Measurements from ENCODE around the gene LSM4. TPM values are rescaled to one million over a fixed set of nuclear protein-coding genes. Genes with fewer than 3 reads are reported as not detected.
A peak's percentile ranks its signal among the peaks of the same experiment; 100 is the strongest.

LSM4 gene
- total RNA-seq, 1 donor from 2014 or later: 196 TPM

DNA sequence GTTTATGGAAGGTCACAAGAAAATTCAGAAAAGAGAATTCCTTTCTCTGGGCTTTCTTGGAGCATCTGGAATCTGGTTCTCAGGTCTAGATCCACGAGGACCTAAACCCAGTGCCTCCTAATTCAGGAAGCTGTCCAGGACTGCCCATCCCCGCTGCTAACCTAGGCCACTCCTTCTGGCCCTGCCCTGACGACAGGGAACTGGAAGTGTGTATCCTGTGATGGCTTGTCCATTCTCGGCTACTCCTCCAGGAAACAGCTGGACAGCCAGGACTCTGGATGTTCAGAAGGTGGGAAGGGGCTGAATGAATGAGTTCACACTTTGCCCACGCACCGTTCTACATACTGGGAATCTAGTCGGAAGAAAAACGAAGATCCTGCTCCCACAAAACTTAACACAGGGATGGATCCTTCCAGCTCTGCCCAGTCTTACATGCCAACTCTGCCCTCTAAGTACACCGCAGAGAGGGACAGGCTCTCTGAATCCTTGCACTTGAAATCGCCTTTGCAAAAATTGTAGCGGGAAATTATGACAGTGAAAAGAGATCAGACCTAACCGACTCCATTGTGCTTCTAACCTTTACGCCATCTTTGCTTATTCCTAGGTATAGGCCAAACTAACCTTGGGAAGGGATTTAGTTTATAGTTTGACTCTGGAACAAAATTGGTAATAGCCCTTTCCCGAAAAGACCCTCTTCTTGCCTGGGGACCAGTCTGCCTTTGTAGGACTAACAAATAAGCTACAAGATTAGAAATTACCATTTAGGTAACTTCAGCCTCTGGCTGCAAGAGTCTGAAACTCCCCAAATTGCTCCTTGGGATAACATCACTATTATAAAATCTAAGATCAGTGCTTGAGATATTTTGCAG, 1.8 kb downstream of the LSM4 start:
- no peak for DNase-seq (ENCODE audit: extremely low spot score, unreplicated experiment)
- Mint-ChIP-seq H3K27ac (peak overlapping the region; percentile 96), H3K36me3 (peaks cover 5% of the 10 kb centered on the region), H3K9me3 (no peaks in the 10 kb centered on the region), H3K4me1 (ENCODE audit: unreplicated experiment) (peaks cover 38% of the 10 kb centered on the region), H3K27me3 (no peaks in the 10 kb centered on the region), H3K4me3 (peak overlapping the region; percentile 88)
- TF ChIP-seq CTCF (conservative IDR thresholded peaks at IDR 0.05): no peak

DNA sequence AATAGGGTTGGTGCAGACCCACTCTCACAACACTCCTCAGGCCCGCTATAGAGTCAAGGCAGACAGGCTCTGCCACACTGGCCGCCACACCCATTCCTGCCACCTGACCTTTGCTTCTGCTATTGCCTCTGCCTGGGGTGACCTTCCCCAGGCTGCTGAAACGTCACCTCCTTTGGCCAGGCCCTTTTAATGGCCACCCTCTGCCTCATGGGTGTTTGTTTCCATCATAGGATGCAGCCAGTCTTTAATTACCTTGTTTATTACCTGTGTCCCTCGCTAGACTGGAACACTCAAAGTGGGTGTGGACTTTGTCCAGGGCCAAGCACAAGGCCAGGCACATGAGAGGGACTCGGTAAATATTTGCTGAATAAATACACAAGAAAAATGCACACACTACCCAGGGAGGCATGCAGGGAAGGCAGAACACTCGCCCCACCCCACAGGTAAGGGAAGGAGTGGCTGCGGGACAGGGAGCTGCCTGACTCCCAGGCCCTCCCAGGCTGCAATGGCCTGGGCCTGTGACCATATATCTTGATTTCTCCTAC, 3.2 kb downstream of the LSM4 start:
- no peaks in the 10 kb centered on the region for H3K27me3 Mint-ChIP-seq
- H3K9me3 Mint-ChIP-seq: no peaks in the 10 kb centered on the region
- peaks cover 42% of the 10 kb centered on the region for H3K4me1 Mint-ChIP-seq (ENCODE audit: unreplicated experiment)
- TF ChIP-seq CTCF (conservative IDR thresholded peaks at IDR 0.05): no peak
- peak overlapping the region; percentile 96 for H3K27ac Mint-ChIP-seq
- DNase-seq (ENCODE audit: extremely low spot score, unreplicated experiment): no peak
- H3K36me3 Mint-ChIP-seq: peaks cover 5% of the 10 kb centered on the region
- peak overlapping the region; percentile 71 for H3K4me3 Mint-ChIP-seq

GRCh38 chr19:18317961-18318800, 4.7 kb downstream of the LSM4 start:
- no peaks in the 10 kb centered on the region for H3K9me3 Mint-ChIP-seq
- H3K36me3 Mint-ChIP-seq: peaks cover 5% of the 10 kb centered on the region
- H3K4me3 Mint-ChIP-seq: no peak overlapping the region
- DNase-seq (ENCODE audit: extremely low spot score, unreplicated experiment): no peak
- H3K27ac Mint-ChIP-seq: peak overlapping the region; percentile 93
- peaks cover 32% of the 10 kb centered on the region for H3K4me1 Mint-ChIP-seq (ENCODE audit: unreplicated experiment)
- H3K27me3 Mint-ChIP-seq: no peaks in the 10 kb centered on the region
- no peak for TF ChIP-seq CTCF (conservative IDR thresholded peaks at IDR 0.05)

- Mint-ChIP-seq H3K27me3 (no peaks in the 10 kb centered on the region), H3K27ac (no peak overlapping the region), H3K4me3 (no peak overlapping the region), H3K9me3 (no peaks in the 10 kb centered on the region), H3K36me3 (peaks cover 3% of the 10 kb centered on the region), H3K4me1 (ENCODE audit: unreplicated experiment) (peaks cover 8% of the 10 kb centered on the region)
- no peak for DNase-seq (ENCODE audit: extremely low spot score, unreplicated experiment)
- no peak for TF ChIP-seq CTCF (conservative IDR thresholded peaks at IDR 0.05)
Observed at GRCh38 chr19:18313398-18313797, 9.5 kb downstream of the LSM4 start.

GRCh38 chr19:18312092-18312534, 10.8 kb downstream of the LSM4 start:
- peaks cover 5% of the 10 kb centered on the region for H3K4me1 Mint-ChIP-seq (ENCODE audit: unreplicated experiment)
- peaks cover 5% of the 10 kb centered on the region for H3K36me3 Mint-ChIP-seq
- H3K27ac Mint-ChIP-seq: no peak overlapping the region
- TF ChIP-seq CTCF (conservative IDR thresholded peaks at IDR 0.05): no peak
- H3K9me3 Mint-ChIP-seq: no peaks in the 10 kb centered on the region
- H3K4me3 Mint-ChIP-seq: no peak overlapping the region
- no peaks in the 10 kb centered on the region for H3K27me3 Mint-ChIP-seq
- no peak for DNase-seq (ENCODE audit: extremely low spot score, unreplicated experiment)
